Neural cell (in vitro differentiated cells): ENCODE results near the gene LATS2. TPM values are rescaled to one million over a fixed set of nuclear protein-coding genes. Genes with fewer than 3 reads are reported as not detected.

Experiments
- H2AFZ ChIP-seq: fragments of 200-600, 300-800 bp; sonication (generic), shearing (Covaris generic); 2 replicates; pipeline ENCODE4 v1.6.0; 2014; ENCODE audit warnings: low read depth, mild to moderate bottlenecking, antibody characterized with exemption, low read length, moderate library complexity
- H3F3A ChIP-seq: fragments of 200-600 bp; shearing (Covaris generic); 2 replicates; pipeline ENCODE4 v1.6.1; 2016; ENCODE audit warnings: mild to moderate bottlenecking, moderate library complexity, mixed read lengths, antibody characterized with exemption, low read length; ENCODE audit not compliant: insufficient read depth, poor library complexity, severe bottlenecking
- H3K27ac ChIP-seq: fragments of 200-600, 300-800 bp; sonication (generic), shearing (Covaris generic); 2 replicates; pipeline ENCODE4 v1.5.1; 2014; ENCODE audit warnings: mild to moderate bottlenecking, low read length, moderate library complexity
- H3K27me3 ChIP-seq: fragments of 300-800, 200-600 bp; sonication (generic), shearing (Covaris generic); 2 replicates; pipeline ENCODE4 v1.6.0; 2014; ENCODE audit warnings: mild to moderate bottlenecking, low read depth, low read length, moderate library complexity; ENCODE audit not compliant: insufficient read depth
- H3K36me3 ChIP-seq: fragments of 300-800, 200-600 bp; sonication (generic), shearing (Covaris generic); 2 replicates; pipeline ENCODE4 v1.5.1; 2014; ENCODE audit warnings: mild to moderate bottlenecking, antibody characterized with exemption, low read length, moderate library complexity; ENCODE audit not compliant: insufficient read depth
- H3K4me2 ChIP-seq: fragments of 300-800, 200-600 bp; sonication (generic), shearing (Covaris generic); 2 replicates; pipeline ENCODE4 v1.6.0; 2014; ENCODE audit warnings: mild to moderate bottlenecking, low read length
- H3K4me3 ChIP-seq: fragments of 300-800, 200-600 bp; sonication (generic), shearing (Covaris generic); 2 replicates; pipeline ENCODE4 v1.5.1; 2014; ENCODE audit warnings: mild to moderate bottlenecking, low read length, moderate library complexity
- H3K79me2 ChIP-seq: fragments of 200-600 bp; shearing (Covaris generic); replicated peaks from 2 replicates; pipeline ENCODE4 v1.6.0; 2014; ENCODE audit warnings: mild to moderate bottlenecking, low read length, moderate library complexity; ENCODE audit not compliant: insufficient read depth
- H3K9ac ChIP-seq: fragments of 300-800, 200-600 bp; sonication (generic), shearing (Covaris generic); 2 replicates; pipeline ENCODE4 v1.6.1; 2016; ENCODE audit warnings: mild to moderate bottlenecking, low read length, mixed read lengths
- H3K9me2 ChIP-seq: fragments of 200-600 bp; shearing (Covaris generic); 2 replicates; pipeline ENCODE4 v1.6.1; 2016; ENCODE audit warnings: mild to moderate bottlenecking, low read length, mixed read lengths; ENCODE audit not compliant: insufficient read depth
- H3K9me3 ChIP-seq: fragments of 200-600, 300-800 bp; sonication (generic), shearing (Covaris generic); 2 replicates; pipeline ENCODE4 v1.6.1; 2016; ENCODE audit warnings: mild to moderate bottlenecking, mixed run types, low read length, moderate library complexity, mixed read lengths
- H4K20me1 ChIP-seq: fragments of 200-600 bp; shearing (Covaris generic); 2 replicates; pipeline ENCODE4 v1.6.1; 2016; ENCODE audit warnings: mild to moderate bottlenecking, mixed run types; ENCODE audit not compliant: insufficient read depth
- CTCF ChIP-seq: fragments of 450-650 bp; IDR thresholded peaks from 2 replicates; pipeline ENCODE4 v1.5.1; 2014; ENCODE audit warnings: antibody characterized with exemption, mild to moderate bottlenecking, moderate library complexity; ENCODE audit not compliant: poor library complexity, severe bottlenecking
- EP300 ChIP-seq: fragments of 450-650 bp; conservative IDR thresholded peaks from 2 replicates; pipeline ENCODE4 v1.6.1; 2014; ENCODE audit warnings: antibody characterized with exemption, mild to moderate bottlenecking, moderate library complexity; ENCODE audit not compliant: poor library complexity, severe bottlenecking
- EZH2 ChIP-seq: fragments of 200-600, 300-800 bp; shearing (Covaris generic), sonication (generic); IDR thresholded peaks from 2 replicates; pipeline ENCODE4 v1.6.1; 2014; ENCODE audit warnings: antibody characterized with exemption, low read length, borderline replicate concordance, mild to moderate bottlenecking; ENCODE audit not compliant: insufficient read depth, poor library complexity, severe bottlenecking
- MXI1 ChIP-seq: fragments of 450-650 bp; conservative IDR thresholded peaks from 2 replicates; pipeline ENCODE4 v1.6.1; 2014; ENCODE audit warnings: antibody characterized with exemption, mild to moderate bottlenecking; ENCODE audit not compliant: poor library complexity, severe bottlenecking
- POLR2AphosphoS5 ChIP-seq: IDR thresholded peaks from 2 replicates; pipeline ENCODE4 v1.6.1; 2012
- RAD21 ChIP-seq: fragments of 450-650 bp; conservative IDR thresholded peaks from 2 replicates; pipeline ENCODE4 v1.6.1; 2014; ENCODE audit warnings: antibody characterized with exemption, mild to moderate bottlenecking, moderate library complexity
- REST ChIP-seq: IDR thresholded peaks from 2 replicates; pipeline ENCODE4 v1.6.1; 2012; ENCODE audit warnings: borderline replicate concordance
- SMC3 ChIP-seq: fragments of 450-650 bp; conservative IDR thresholded peaks from 2 replicates; pipeline ENCODE4 v1.6.1; 2014; ENCODE audit warnings: antibody characterized with exemption, mild to moderate bottlenecking, moderate library complexity; ENCODE audit not compliant: poor library complexity
- TAF1 ChIP-seq: IDR thresholded peaks from 2 replicates; pipeline ENCODE4 v1.6.1; 2012; ENCODE audit warnings: low read depth
- polyA plus RNA-seq: library from polyadenylated mRNA; depleted of rRNA; stranded (reverse); fragments of >200 nt; gene quantifications from 2 replicates; pipeline ENCODE4 v1.2.3, GENCODE V29; 2014

LATS2 gene
- polyA plus RNA-seq, 1 donor from 2014 or later, result 2.6 TPM

- no peaks in the 10 kb centered on the region for H3K27me3 ChIP-seq
- TF ChIP-seq SMC3 (no peak), TAF1 (no peak), MXI1 (no peak)
- no peaks in the 10 kb centered on the region for H4K20me1 ChIP-seq
- H3K4me3 ChIP-seq, result no peak overlapping the region
- H3K79me2 ChIP-seq, result peaks cover 28% of the 10 kb centered on the region
- no peaks in the 10 kb centered on the region for H3K36me3 ChIP-seq
- H3K9me2 ChIP-seq, result no peaks in the 10 kb centered on the region
- H3K9ac ChIP-seq, result no peak overlapping the region
- no peaks in the 10 kb centered on the region for H3F3A ChIP-seq
- H3K27ac ChIP-seq, result no peak overlapping the region
- no peaks in the 10 kb centered on the region for H3K9me3 ChIP-seq
- H3K4me2 ChIP-seq, result no peak overlapping the region
- H2AFZ ChIP-seq, result no peak overlapping the region
Measured at GRCh38 chr13:21037656-21038055, 23.7 kb downstream of the LATS2 start.

GRCh38 chr13:21035498-21035897, 25.9 kb downstream of the LATS2 start:
- H4K20me1 ChIP-seq, result no peaks in the 10 kb centered on the region
- TF ChIP-seq SMC3, result no peak
- TF ChIP-seq EP300, result no peak
- TF ChIP-seq POLR2AphosphoS5, result no peak
- no peak for TF ChIP-seq REST
- no peak for TF ChIP-seq RAD21
- TF ChIP-seq EZH2, result no peak
- TF ChIP-seq CTCF, result no peak
- no peak for TF ChIP-seq MXI1
- TF ChIP-seq TAF1, result no peak
- no peaks in the 10 kb centered on the region for H3K9me3 ChIP-seq
- H3K4me3 ChIP-seq, result no peak overlapping the region
- H3K79me2 ChIP-seq, result peaks cover 23% of the 10 kb centered on the region
- H3K27me3 ChIP-seq, result no peaks in the 10 kb centered on the region
- no peak overlapping the region for H3K9ac ChIP-seq
- H3K9me2 ChIP-seq, result no peaks in the 10 kb centered on the region
- no peak overlapping the region for H3K4me2 ChIP-seq
- H3K27ac ChIP-seq, result no peak overlapping the region
- H3K36me3 ChIP-seq, result no peaks in the 10 kb centered on the region
- no peak overlapping the region for H2AFZ ChIP-seq
- H3F3A ChIP-seq, result no peaks in the 10 kb centered on the region
